GM18907 (cell line): ENCODE measurements around the gene ACSF3.

Source experiments
- ATAC-seq: cut with Tn5 transposase; IDR thresholded peaks from one replicate; pipeline ENCODE4 v1.9.1; 2021; ENCODE audit warnings: mild to moderate bottlenecking, moderate library complexity; ENCODE audit not compliant: unreplicated experiment

Gene ACSF3

DNA sequence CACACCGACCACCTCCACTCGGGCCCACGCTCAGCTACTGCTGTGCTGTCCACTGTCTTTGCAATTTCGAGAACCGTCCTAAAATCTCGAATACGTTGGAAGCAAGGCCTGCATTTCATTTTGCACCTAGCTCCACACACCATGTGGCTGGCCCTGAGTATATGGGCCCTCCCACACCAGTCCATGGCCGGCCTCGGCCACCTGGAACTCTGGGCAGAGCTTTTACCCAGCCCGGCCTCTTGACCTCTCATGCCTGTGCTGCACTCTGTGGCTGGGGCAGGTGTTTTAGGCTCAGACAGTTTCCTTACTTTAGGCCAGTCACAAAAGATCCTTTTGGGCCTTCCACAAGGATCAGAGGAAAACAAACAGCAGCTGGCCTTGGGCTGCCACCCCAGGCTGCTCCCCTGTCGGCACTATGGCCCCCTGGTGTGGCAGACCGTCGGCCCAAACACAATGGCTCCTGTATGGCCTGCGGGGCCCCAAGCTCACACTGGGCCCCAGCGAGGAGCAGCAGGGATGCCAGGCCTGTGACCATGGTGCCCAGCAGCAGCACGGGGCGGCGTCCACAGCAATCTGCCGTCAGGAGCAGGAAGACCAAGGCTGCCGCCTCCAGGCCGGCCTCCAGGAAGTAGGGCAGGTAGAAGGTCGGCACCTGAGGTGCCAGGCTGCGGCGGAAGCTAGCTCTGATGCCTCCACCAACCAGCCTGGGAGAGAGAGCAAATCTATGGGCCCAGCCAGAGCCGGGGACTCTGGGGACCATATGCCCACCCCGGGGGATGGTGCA lies 104.2 kb downstream of the ACSF3 start:
- ATAC-seq = no peak

DNA sequence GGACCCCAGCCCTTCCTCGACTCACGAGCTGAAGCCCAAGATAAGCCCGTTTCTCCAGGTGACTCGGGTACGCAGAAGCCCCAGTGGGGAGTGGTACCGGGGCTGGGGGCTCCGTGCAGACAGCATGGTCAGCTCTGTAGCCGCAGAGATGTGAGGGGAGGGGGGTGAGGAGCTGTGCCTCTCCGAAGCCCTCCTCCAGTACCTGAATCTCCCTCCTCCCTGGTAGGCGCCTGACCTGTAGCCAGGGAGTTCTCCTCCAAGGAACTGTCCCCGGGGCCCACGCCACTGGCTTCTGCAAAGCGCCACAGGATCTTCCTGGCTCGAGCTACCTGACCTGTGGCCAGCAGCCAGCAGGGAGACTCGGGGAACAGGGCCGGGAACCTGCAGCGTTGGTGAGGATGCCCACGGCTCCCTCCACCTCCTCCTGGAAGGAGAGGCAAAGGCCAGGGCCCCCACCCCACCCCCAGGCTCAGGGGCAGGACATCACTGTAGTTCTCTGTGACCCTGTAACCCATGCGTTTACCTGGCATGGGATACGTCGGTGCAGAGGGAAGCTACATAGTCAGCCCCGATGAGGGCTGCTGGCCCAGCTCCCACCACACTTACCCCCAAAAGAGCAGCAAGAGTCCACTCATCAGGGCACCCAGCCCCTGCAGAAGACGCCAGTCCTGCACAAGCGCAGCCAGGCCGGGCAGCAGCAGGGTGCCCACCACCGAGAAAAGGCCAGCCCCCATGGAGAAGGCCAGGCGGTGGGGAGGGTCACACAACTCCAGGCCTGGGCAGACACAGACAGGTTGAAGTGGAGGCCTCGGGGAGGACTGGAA lies 105.0 kb downstream of the ACSF3 start:
- ATAC-seq = no peak

DNA sequence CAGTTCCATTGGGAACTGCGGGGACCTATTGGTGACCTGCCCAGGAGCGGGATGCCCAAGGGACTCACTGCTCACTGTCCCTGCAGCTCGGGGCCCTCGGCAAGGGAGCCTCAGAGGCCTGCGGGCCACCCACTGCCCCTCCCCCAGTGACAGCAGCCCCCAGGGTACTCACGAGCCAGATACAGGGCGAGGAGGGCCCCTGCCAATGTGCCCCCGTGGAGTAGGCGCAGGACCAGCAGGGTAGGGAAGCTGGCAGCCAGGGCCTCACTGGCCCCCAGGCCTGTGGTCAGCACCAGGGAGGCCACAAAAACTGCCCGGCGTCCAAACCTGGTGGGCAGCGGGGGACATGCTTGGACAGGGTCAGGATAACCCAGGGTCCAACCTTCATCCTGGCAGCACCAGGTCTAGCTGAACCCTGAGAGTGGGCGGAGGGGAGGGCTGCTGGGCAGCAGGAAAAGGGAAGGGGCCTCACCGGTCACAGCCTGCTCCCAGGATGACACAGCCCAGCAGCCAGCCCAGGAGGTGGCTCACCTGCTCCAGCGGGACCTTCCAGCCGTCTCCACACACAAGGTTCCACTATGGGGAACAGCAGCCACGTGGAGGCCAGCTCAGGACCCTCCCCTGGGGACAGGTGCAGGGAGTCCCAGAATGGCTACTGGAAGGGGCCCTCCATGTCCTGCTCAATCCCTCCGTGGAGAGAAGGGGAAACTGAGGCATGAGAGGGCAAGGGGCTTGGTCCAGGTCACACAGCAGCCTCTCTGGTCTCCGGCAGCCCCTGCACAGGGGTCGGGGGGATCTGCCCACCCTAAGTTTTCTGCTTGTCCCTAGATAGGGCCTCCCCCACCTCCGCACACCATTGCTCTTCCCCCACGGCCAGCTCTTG lies 105.8 kb downstream of the ACSF3 start:
- no peak for ATAC-seq

DNA sequence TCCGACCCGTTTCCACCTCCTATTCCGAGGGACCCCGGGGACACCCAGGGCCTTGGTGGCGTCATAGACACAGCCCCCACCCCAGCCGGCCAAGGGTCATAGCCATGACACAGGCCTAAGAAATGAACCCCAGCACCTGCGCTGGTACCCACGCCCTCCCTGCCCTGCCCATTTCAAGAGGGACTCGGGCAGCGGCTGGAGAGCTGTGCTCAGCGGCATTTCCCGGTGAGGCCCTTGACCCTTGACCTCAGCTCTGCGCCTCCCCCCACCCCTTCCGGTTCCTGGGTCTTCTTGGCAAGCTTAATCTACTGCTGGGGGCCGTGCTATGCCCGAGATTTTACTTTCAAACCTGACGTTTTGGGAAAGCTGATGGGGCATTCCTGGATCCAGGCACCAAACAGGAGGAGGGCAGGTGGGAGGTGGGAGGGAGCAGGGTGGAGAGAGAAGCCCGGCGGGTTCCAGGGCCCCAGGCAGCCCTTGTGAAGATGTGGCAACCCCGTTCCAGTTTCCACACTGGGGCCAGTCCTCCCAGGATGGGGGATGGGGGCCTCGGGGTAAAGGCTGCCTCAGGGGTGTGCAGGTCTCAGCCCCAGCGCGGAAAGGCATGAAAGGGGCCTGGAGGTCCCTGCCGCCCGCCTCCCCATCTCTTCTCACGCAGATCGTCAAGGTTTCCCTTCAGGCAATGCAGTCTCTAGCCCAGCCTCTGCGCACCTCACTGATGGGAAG lies 106.6 kb downstream of the ACSF3 start, which contains the start of gene SLC22A31:
Gene SLC22A31 (minus strand): TSS at position 414 of the 726 bp plus-strand sequence. CDS start 36 bp downstream, at position 378.
- no peak for ATAC-seq

DNA sequence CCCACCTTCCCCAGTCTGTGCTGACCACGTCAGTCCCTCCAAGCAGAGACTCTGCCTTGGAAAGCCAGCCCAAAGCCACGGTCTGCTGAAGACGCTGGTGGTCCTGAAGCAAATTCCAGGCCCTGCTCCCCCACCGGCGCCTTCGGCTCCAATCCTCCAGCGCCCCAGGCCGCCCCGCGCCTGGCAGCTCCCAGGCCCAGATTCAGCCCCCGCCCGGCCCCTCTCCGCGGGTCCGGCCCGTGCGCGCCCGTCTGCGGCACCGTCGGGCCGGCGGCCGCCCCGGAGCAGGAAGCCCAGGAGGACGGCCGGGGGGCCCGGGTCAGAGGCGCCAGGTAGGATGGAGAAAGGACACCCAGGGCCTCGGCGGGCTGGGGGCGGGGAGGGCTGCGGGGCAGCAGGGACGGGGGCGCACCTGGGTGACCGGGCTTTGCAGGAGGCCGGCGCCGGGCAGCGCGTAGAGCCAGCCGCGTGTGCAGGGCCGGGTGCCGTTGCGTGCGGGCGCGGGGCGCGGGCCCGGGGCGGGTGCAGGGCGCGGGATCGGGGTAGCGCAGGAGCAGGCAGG lies 107.3 kb downstream of the ACSF3 start:
- no peak for ATAC-seq

DNA sequence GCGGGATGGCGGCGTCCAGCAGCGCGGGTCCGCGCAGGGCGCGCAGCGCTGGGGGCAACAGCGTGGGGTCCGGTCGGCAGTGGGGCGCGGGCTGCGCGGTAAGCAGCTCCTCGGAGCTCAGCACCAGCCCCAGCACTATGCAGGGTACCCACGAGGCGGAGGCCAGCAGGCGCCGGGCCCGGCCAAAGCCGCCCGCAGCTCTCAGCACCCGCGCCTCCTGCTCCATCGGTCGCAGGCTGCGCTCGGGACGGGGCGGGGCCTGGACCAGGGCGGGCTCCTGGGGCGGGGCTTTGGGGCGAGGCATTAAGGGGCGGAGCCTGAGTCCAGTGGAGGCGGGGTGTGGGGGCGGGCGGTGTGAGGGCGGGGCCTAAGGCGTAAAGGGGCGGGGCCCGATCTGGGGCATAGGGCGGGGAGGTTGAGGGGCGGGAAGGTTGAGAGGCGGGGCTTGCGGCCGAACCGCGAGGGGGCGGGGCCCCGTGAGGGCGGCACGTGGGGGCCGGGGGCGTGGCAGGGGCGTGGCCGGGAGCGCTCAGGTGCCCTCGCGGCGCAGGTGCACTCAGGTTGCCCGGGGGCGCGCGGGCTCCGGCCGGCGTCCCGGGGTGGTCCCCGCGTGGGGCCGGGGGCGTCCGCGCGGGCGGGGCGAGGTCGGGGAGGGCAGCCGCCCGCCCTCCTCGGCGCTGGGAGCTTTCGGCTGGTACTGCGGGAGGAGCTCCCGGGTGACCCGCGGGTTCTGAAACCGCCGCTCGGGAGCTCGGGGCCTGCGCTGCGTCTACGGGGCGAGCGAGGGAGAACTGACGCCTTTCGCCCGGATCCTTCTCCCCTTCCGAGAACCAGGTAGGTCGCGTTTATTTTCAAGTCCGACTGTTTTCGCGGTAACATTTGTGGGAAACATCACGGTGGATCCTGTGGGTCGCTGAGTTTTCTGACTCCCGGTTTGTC lies 108.1 kb downstream of the ACSF3 start:
- no peak for ATAC-seq

DNA sequence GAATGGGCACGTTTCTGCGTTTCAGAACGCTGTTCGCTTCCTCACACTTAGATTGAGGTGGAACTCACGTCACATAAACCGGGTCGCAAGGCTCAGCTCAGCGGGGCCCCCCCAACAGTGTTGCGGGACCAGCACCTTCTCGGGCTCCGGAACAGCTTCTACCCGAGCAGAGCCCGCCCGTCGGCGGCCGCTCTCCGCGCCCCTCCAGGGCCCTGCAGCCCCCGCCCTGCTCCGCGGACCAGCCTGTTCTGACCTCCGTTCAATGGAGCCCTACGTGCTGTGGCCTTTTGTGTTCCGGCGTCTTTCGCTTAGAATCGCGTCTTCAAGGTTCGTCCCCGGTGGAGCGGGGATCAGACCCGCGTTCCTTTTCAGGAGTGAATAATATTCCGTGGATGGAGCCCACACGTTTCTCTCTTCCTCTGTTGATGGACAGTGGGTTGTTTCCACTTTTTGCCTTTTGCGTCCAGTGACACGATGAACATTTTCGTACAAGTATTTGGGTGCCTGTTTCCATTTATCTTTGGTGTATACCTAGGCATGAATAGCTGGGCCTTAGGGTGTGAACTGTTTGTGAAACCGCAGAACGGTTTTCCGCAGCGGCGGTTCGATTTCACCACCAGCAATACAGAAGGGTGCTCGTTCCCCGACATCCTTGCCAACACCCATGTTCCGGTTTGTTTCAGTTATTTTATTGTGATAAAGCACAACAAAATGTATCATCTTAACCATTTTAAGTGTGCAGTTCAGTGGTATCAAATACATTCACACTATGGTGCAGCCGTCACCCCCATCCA lies 109.0 kb downstream of the ACSF3 start:
- no peak for ATAC-seq
